HEK293T (cell line): ENCODE results near the gene KCNJ5.
"Not testable (repeated sequence)": the region's sequence is repeated elsewhere in the genome, so short reads cannot be mapped to it uniquely, and the experiment has no call there.

Experiments
- CTCF ChIA-PET: fragments of 350-600 bp; formaldehyde crosslinking; extraction: SDS; loops from one replicate; lab custom pipeline; 2021; ENCODE audit warnings: antibody characterized with exemption, inconsistent platforms; lab: Yijun Ruan, JAX
- POLR2A ChIA-PET: fragments of 350-600 bp; formaldehyde crosslinking; extraction: SDS; loops from one replicate; lab custom pipeline; 2020; ENCODE audit warnings: antibody characterized with exemption, inconsistent platforms; lab: Yijun Ruan, JAX
- DNase-seq: peaks from one replicate; pipeline ENCODE4 v3.0.0; 2012; ENCODE audit warnings: mixed read lengths; ENCODE audit errors: extremely low spot score
- ARNT ChIP-seq: fragments of 450-650 bp; IDR thresholded peaks from 2 replicates; pipeline ENCODE4 v1.6.1; 2017; ENCODE audit warnings: mild to moderate bottlenecking
- BHLHE40 ChIP-seq: fragments of 450-650 bp; IDR thresholded peaks from 2 replicates; pipeline ENCODE4 v1.6.1; 2016; ENCODE audit warnings: mild to moderate bottlenecking, moderate library complexity, borderline replicate concordance
- CTBP1 ChIP-seq: fragments of 450-650 bp; IDR thresholded peaks from 2 replicates; pipeline ENCODE4 v1.6.1; 2016; ENCODE audit warnings: borderline replicate concordance
- ELF4 ChIP-seq: fragments of 450-650 bp; IDR thresholded peaks from 2 replicates; pipeline ENCODE4 v1.6.1; 2017; ENCODE audit warnings: antibody characterized with exemption
- FOXA1 ChIP-seq: fragments of 450-650 bp; IDR thresholded peaks from 2 replicates; pipeline ENCODE4 v1.6.1; 2016; ENCODE audit warnings: mild to moderate bottlenecking
- FOXK2 ChIP-seq: fragments of 450-650 bp; IDR thresholded peaks from 2 replicates; pipeline ENCODE4 v1.6.1; 2016; ENCODE audit warnings: mild to moderate bottlenecking
- FOXM1 ChIP-seq: fragments of 450-650 bp; IDR thresholded peaks from 2 replicates; pipeline ENCODE4 v1.6.1; 2017; ENCODE audit warnings: mild to moderate bottlenecking, borderline replicate concordance
- HDGF ChIP-seq: fragments of 450-650 bp; IDR thresholded peaks from 2 replicates; pipeline ENCODE4 v1.6.1; 2017; ENCODE audit warnings: antibody characterized with exemption, borderline replicate concordance
- L3MBTL2 ChIP-seq: fragments of 450-650 bp; conservative IDR thresholded peaks from 2 replicates; pipeline ENCODE4 v1.6.1; 2016; ENCODE audit warnings: mild to moderate bottlenecking
- LEF1 ChIP-seq: fragments of 450-650 bp; IDR thresholded peaks from 2 replicates; pipeline ENCODE4 v1.6.1; 2017; ENCODE audit warnings: mild to moderate bottlenecking, borderline replicate concordance
- NFRKB ChIP-seq: fragments of 450-650 bp; IDR thresholded peaks from 2 replicates; pipeline ENCODE4 v1.6.1; 2016; ENCODE audit warnings: mild to moderate bottlenecking, moderate library complexity
- PKNOX1 ChIP-seq: fragments of 450-650 bp; IDR thresholded peaks from 2 replicates; pipeline ENCODE4 v1.6.1; 2016
- SP1 ChIP-seq: fragments of 450-650 bp; IDR thresholded peaks from 2 replicates; pipeline ENCODE4 v1.6.1; 2017
- SUZ12 ChIP-seq: fragments of 450-650 bp; IDR thresholded peaks from 2 replicates; pipeline ENCODE4 v1.6.1; 2016; ENCODE audit warnings: mild to moderate bottlenecking
- TARDBP ChIP-seq: fragments of 450-650 bp; IDR thresholded peaks from 2 replicates; pipeline ENCODE4 v1.6.1; 2016
- ZNF384 ChIP-seq: fragments of 450-650 bp; IDR thresholded peaks from 2 replicates; pipeline ENCODE4 v1.6.1; 2016

KCNJ5 gene

GRCh38 chr11:128915149-128915521 is 24.0 kb downstream of the KCNJ5 start:
- TF ChIP-seq CTBP1 = no peak
- TF ChIP-seq ZNF384 = no peak
- TF ChIP-seq BHLHE40 = no peak
- no peak for TF ChIP-seq TARDBP
- TF ChIP-seq LEF1 = no peak
- no peak for TF ChIP-seq FOXK2
- no peak for TF ChIP-seq L3MBTL2
- no peak for TF ChIP-seq SP1
- no peak for TF ChIP-seq ELF4
- no peak for TF ChIP-seq FOXA1
- no peak for TF ChIP-seq NFRKB
- ChIA-PET POLR2A (no interaction called here), CTCF (interaction anchor here (1.7 kb wide), 1 partner anchor 9 kb away, joined by 3 read pairs; no protein-coding TSS in a partner anchor)
- DNase-seq = no peak

- TF ChIP-seq FOXA1 = no peak
- TF ChIP-seq BHLHE40 = no peak
- TF ChIP-seq PKNOX1 = no peak
- TF ChIP-seq HDGF = no peak
- no peak for TF ChIP-seq SUZ12
- no peak for TF ChIP-seq TARDBP
- TF ChIP-seq ARNT = no peak
- no peak for TF ChIP-seq ZNF384
- TF ChIP-seq LEF1 = no peak
- TF ChIP-seq FOXK2 = no peak
- no peak for TF ChIP-seq L3MBTL2
- no peak for TF ChIP-seq CTBP1
- TF ChIP-seq SP1 = no peak
- TF ChIP-seq ELF4 = no peak
- no peak for TF ChIP-seq FOXM1
- no peak for DNase-seq
- ChIA-PET CTCF (no interaction called here), POLR2A (no interaction called here)
Observed at GRCh38 chr11:128916037-128916572, 24.9 kb downstream of the KCNJ5 start.

DNA sequence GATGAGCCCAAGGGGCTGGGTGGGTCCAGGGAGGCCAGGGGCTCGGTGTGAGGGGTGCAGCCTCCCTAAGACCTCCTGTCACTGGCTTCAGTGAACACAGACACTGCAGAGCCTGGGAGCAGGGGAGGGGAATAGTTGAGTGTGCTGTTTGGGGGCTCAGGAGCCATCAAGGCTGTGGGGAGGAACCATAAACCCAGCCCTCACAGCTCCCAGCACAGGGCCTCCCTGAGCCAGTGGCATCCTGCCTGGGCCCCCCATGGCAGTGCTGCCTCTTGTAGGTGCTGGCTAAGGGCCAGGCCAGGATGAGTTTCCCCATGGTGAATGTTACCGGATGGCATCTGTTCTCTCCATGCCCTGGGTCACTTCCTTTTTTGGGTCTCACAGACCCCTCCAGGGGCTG is 25.5 kb downstream of the KCNJ5 start:
- no peak for DNase-seq
- POLR2A ChIA-PET = no interaction called here
- CTCF ChIA-PET = no interaction called here
- TF ChIP-seq FOXM1 (no peak), HDGF (no peak), ARNT (no peak), FOXA1 (no peak), BHLHE40 (no peak), SUZ12 (no peak), ELF4 (no peak), CTBP1 (no peak), L3MBTL2 (no peak), PKNOX1 (no peak), NFRKB (no peak), TARDBP (no peak), FOXK2 (no peak), SP1 (no peak), ZNF384 (no peak), LEF1 (no peak)

GRCh38 chr11:128917144-128917724 is 26.1 kb downstream of the KCNJ5 start:
- no peak for DNase-seq
- TF ChIP-seq ZNF384 (no peak), LEF1 (no peak), HDGF (no peak)
- CTCF ChIA-PET = no interaction called here
- POLR2A ChIA-PET = no interaction called here

- ChIA-PET POLR2A (no interaction called here), CTCF (interaction anchor here (0.6 kb wide), 1 partner anchor 29 kb away, joined by 4 read pairs; no protein-coding TSS in a partner anchor)
- TF ChIP-seq FOXK2 = no peak
- no peak for TF ChIP-seq HDGF
- TF ChIP-seq TARDBP = no peak
- TF ChIP-seq FOXM1 = no peak
- TF ChIP-seq CTBP1 = no peak
- TF ChIP-seq L3MBTL2 = no peak
- no peak for TF ChIP-seq FOXA1
- no peak for TF ChIP-seq ZNF384
- no peak for TF ChIP-seq SUZ12
- no peak for DNase-seq
Observed at GRCh38 chr11:128919216-128919615, 28.1 kb downstream of the KCNJ5 start.

DNA sequence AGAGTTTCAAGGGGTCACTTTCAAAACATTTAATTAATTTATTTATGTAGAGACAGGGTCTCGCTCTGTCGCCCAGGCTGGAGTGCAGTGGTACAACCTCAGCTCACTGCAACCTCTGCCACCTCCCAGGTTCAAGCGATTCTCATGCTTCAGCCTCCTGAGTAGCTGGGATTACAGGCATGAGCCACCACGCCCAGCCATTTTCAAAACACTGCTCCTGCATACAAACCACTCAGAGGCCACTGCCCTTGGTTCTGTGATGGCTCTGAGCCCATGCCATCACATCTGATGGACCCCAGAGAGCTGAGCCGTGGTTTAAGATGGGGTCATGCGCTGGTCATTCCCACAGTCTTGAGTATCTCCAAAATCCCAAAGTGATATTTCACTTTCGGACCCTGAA is 28.5 kb downstream of the KCNJ5 start:
- CTCF ChIA-PET = interaction anchor here (0.6 kb wide), 1 partner anchor 29 kb away, joined by 4 read pairs; no protein-coding TSS in a partner anchor
- POLR2A ChIA-PET, DNase-seq: not testable (repeated sequence)

DNA sequence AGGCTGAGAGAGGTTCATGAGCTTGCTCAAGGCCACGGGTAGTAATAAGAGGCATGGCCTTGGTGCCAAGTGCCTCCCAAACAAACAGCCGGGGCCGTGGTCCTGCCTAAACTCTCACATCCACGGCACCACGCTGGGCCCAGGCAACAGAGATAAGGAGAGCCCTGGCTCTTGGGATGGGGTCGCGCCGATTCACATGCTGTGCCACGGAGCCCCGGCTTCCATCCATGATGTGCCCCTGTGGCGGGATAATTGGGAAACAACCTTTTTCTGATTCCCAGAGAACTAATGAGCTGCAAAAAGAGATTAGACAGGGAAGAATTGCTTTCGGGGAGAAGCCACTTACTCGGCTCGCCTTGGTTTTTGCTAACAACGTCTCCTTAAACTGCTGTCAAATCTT is 29.5 kb downstream of the KCNJ5 start:
- POLR2A ChIA-PET = no interaction called here
- CTCF ChIA-PET = no interaction called here
- no peak for DNase-seq
- TF ChIP-seq ARNT (no peak), LEF1 (no peak), ELF4 (no peak), ZNF384 (no peak), SP1 (no peak), HDGF (no peak), CTBP1 (no peak), NFRKB (no peak), TARDBP (no peak)
